GM19238 (cell line): ENCODE measurements around the gene POU3F1.

Experiments used
- DNase-seq: peaks from one replicate; pipeline ENCODE4 v3.0.0; 2011; ENCODE audit warnings: low spot score; ENCODE audit not compliant: insufficient read length

Gene POU3F1

DNA sequence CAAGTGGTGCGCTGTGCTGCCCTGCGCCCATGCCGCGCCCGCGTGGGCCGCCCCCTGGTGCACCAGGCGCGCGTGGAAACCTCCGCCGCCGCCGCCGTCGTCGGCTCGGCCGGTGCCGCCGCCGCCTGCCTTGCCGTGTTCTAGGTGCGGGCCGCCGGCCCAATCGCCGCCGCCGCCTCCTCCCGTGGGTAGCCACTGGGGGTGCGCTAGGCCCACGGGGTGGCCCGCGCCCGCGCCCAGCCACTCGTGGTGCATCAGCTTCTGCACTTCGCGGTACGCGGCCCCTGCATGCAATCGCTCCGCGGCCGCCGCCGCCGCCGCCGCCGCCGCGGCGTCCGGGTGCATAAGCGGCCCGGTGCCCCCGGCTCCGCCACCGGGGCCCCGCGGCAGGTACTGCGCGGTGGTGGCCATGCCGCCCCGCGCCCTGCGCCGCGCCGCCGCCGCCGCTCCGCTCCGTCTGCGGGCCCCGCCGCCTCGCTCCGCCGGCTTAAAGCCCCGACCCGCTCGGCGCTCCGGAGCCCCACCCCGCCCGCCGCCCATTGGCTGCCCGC is at the start of gene POU3F1:
Gene POU3F1, minus strand, starts transcription at position 461 of the 551 bp plus-strand sequence. Its CDS starts 50 bp downstream, at position 411.
- DNase-seq, result no peak

GRCh38 chr1:38095454-38095931 is 48.9 kb upstream of the POU3F1 start:
- no peak for DNase-seq

GRCh38 chr1:38094711-38095290 is 48.2 kb upstream of the POU3F1 start:
- no peak for DNase-seq

DNA sequence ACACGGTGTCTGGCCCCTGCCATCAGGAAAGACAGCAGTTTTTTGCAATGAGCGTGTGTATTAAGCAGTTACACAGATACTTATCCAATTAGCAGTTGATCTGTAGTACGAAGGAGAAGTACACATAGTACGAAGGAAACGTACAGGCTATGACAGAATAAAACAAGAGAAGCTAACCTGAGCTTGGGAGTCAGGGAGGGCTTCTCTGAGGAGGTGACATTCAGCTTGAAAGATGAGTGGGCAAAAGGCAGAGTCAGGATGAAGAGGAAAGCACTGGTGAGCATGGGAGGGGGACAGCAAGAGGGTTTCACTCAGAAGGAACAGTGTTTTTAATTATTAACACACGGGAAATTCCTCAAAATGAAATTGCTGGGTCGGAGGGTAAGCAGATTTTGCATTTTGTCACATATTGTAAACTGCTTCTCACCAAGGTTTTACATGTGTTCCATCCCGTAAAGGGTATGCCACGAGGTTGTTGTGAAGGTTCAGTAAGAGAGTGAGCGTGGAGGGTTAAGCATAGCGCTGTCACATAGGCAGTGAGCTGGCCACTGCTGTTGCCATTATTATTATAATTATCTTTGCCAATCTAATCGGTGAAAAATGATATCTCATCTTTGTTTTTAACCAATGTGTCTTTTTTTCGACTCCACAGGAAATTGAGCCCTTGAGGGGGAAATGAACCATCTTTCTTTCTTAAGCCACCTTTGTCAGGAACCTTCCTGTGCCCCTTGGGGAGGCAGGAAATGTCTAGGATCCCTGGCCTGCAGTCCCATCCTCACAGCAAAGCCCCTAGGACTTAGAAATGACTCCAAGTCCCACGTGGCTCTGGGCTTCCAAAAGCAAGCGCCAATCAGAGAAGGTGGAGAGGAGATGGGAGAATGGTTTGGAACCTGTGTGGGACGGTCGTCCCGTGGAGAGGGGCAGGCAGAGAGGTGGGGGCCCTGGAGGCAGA is 47.3 kb upstream of the POU3F1 start:
- DNase-seq, result no peak

DNA sequence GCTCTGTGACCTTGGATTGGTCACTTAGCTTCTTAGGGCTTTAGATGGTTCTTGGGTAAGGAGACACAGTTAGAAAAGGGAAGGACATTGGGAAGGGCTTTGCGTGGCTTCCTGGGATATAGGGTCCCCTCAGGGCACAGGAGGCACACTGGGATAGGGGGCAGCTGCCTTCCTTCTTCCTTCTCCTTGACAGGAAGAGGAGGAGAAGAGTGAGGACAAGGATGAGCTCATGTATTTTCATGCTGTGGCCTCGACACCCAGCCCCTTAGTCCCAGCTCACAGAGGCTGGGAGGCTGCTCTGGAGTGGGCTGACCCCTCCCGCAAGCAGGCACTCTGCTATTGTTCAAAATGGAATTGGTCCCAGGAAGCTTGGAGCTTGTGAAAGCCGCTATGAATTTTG is 45.7 kb upstream of the POU3F1 start:
- no peak for DNase-seq

- no peak for DNase-seq
Observed at GRCh38 chr1:38090796-38091195, 44.2 kb upstream of the POU3F1 start.

GRCh38 chr1:38089712-38090360 is 43.2 kb upstream of the POU3F1 start:
- DNase-seq, result no peak

DNA sequence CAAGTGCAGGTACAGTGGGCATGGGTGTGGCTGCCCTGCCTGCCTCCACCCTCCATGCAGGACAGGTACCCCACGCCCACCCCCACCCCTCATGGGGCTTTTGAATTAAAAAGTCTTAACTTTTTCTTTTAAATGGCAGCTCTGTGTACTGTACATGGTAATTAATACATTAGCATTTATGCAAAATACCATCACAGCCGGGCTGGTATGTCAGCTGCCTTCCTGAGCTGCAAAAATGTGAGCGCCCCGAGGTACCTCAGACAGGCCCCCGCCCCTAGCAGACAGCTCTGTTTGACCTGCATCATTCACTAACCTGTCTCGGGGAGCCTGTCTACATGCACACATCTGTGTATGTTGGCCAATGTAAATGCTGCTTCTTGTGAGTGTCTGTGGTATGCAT is 42.2 kb upstream of the POU3F1 start:
- no peak for DNase-seq

DNA sequence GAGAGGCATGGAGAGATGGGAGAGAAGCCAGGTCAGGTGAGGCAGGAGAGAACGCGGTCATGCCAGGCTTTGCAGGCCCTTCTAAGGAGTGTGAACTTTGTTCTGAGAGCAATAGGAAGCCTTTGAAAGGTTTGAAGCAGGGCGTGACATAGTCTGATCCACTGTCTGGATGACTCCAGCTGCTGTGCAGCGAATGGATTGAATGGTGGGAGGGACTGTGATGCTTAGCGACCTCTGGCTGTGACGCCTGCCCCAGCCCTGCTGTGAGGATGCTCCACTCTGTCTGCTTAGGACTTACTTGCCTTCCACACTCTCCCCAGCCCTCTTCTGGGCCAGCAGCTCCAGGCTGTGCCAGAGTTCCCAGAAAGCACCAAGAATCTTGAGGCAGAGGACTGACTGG is 41.8 kb upstream of the POU3F1 start:
- no peak for DNase-seq

- DNase-seq, result no peak
Observed at GRCh38 chr1:38087676-38088075, 41.1 kb upstream of the POU3F1 start.

DNA sequence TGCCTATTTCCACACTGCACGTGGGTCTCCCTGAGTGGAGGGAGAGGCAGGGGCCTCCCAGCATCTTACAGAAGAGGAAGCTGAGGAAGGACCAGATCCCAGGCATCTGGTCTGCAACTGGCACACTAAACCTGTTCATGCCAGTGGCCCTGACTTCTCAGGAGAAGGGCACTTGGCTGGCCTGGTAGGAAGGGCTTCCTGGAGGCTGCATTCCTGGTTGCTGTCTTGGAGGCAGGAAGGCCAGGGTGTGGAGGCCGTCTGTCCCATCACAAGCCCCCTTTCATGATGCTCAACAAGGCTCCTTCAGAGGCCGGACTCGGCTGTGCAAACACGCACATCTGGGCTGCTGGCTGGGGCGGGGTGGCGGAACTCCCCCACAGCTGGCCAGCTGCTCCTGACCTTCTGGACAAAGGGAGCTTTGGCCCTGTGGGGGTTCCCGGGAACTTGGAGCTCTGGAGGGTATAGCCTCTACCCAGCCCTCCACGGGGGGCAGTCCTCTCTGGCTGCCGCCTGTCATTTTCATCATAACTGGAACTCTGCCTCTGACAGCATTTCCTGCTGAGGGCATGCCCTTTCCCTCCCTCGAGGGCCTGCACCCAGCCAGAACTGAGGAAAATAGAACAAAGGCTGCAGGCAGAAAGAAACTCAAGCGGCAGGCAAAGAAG is 39.2 kb upstream of the POU3F1 start:
- no peak for DNase-seq

GRCh38 chr1:38084700-38085099 is 38.1 kb upstream of the POU3F1 start:
- no peak for DNase-seq

GRCh38 chr1:38084113-38084512 is 37.5 kb upstream of the POU3F1 start:
- DNase-seq, result no peak

DNA sequence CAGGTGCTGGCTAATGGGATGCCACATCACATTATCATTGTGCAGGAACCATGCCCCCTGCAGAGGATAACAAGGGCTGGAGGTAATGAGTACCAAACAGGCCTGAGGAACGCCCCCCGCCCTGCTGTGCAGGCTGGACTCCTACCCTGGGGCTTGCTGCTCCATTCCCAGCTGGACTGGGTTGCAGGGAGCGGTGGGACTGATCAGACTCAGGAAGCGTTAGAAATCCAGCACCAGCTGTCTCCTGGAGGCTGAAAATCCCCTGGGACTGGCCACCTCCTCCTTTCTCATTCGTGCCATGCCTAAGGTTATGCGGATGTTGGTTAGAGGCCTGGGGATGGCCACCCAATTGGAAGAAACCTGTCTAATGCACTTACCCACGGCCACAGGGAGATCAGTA is 36.9 kb upstream of the POU3F1 start:
- no peak for DNase-seq

- DNase-seq, result no peak
Observed at GRCh38 chr1:38082769-38083263, 36.2 kb upstream of the POU3F1 start.

DNA sequence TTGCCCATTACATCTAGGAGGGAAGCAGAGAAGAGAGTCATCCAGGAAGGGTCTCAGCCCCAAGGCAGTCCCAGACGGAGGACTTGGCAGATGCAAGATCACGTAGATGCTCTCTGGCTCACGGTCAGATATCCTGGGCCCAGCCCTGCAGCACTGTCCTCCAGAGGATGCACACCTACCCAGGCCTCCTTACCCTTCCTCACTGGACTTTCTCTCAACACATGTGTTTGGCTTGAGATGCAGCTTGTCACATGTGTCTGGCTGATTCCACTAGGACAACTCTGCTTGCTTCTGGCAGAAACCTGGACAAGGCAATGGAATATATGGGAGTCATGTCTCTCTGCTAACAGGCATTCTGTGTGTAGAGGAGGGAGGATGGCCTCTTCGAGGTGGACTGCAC is 32.4 kb upstream of the POU3F1 start:
- DNase-seq, result no peak

DNA sequence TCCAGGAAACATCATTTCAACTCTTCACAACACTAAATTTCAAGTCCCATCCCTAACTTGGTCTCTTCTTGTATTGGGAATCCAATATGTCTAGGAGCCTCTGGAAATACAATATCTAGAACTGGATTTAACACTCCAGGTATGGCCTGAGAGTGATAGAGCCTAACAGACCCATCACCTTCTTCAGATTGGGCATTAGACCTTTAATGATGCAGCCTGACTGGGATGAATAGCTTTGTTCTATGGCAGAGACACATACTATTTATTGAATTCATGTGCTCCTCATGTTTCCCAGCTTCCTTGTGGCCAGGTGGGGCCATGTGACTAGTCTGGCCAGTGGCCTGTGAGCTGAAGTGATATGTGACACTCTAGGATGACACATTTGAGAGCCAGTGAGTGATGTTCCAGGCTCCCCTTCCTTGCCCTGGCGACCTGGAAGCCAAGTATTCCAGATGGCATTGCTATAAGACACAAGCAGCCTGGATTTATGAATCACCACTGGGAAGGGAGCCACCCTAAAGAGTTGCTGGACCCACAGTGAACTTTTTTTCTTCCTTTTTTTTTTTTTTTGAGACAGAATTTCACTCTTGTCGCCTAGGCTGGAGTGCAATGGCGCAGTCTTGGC is 31.0 kb upstream of the POU3F1 start:
- no peak for DNase-seq

- DNase-seq, result no peak
Observed at GRCh38 chr1:38076455-38076854, 29.9 kb upstream of the POU3F1 start.

DNA sequence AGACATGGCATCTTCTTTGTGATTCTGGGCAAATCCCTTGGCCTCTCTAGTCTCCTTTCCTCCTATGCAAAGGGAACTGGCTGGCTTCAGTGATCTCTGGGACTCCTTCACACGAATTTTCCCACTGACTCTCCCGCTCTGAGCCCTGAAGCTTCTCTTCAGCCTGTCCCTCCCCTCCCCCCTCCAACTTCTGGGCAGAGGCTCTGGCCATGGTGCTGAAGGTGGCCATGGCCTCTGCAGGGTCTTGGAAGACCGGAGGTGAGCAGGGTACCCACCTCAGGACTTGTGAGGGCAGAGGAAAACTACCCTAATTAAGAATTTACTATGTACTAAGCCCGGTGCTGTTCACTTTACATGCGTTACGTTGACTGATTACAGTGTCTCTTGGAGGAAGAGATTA is 29.4 kb upstream of the POU3F1 start:
- no peak for DNase-seq

- no peak for DNase-seq
Observed at GRCh38 chr1:38075191-38075590, 28.6 kb upstream of the POU3F1 start.

- no peak for DNase-seq
Observed at GRCh38 chr1:38074302-38074677, 27.7 kb upstream of the POU3F1 start.
